Activated naive CD4-positive, alpha-beta T cell treated with anti-CD3 and anti-CD28 coated beads, Interleukin-2, amount 50 U/mL, for 24 hours (primary cell): ENCODE results near the gene INPP5K.
"Not testable (repeated sequence)": the region's sequence is repeated elsewhere in the genome, so short reads cannot be mapped to it uniquely, and the experiment has no call there.

ENCODE experiments used
- H3K27ac Mint-ChIP-seq: one replicate; pipeline ENCODE4 v1.8.0; 2021; ENCODE audit warnings: mild to moderate bottlenecking, mixed read lengths
- H3K27me3 Mint-ChIP-seq: one replicate; pipeline ENCODE4 v1.8.0; 2021; ENCODE audit warnings: mixed read lengths
- H3K36me3 Mint-ChIP-seq: one replicate; pipeline ENCODE4 v1.8.0; 2021; ENCODE audit warnings: mixed read lengths
- H3K4me1 Mint-ChIP-seq: one replicate; pipeline ENCODE4 v1.8.0; 2021; ENCODE audit warnings: mixed read lengths
- H3K4me3 Mint-ChIP-seq: one replicate; pipeline ENCODE4 v1.8.0; 2021; ENCODE audit warnings: mild to moderate bottlenecking, mixed read lengths
- H3K9me3 Mint-ChIP-seq: one replicate; pipeline ENCODE4 v1.8.0; 2021; ENCODE audit warnings: mixed read lengths

The INPP5K gene

DNA sequence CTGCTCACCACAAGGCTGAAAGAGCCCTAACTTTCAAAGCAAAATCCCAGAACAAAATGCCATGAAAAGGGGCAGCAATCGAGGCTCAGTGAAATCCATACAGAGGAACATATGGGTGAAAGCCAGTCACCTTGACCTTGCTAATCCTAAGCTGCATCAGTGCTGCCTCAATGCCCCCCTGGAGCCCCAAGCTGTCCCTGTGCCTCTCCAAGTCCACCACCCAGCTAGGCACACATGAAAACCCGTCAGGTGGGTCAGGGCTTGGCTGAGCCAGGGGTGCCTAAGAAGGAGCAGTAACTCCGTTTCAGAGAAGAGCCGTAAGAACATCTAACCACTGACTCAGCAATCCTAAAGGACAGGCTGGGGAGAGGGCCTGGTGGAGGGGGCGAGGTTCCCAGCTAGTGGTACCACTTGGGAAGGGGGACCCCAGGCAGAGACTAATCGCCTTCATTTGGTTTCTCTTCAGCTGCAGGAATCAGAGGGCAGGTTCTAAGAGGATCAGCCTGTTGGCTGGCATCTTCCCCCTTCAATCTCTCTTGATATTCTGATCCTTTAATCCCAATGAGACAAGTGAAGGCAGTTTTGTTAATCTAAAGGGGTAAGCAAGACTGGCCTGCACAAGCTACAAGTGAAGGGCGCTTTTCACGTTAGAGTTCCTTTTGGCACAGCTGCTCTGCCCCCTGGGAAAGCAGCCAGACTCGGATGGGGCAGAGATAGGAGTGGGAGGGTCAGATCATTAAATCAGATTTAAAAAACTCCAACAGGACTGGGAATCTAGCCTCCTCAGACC is 38.5 kb upstream of the INPP5K start:
- no peak overlapping the region for H3K4me3 Mint-ChIP-seq
- H3K36me3 Mint-ChIP-seq = peaks cover 10% of the 10 kb centered on the region
- peaks cover 22% of the 10 kb centered on the region for H3K4me1 Mint-ChIP-seq
- H3K27me3 Mint-ChIP-seq = no peaks in the 10 kb centered on the region
- no peak overlapping the region for H3K27ac Mint-ChIP-seq
- no peaks in the 10 kb centered on the region for H3K9me3 Mint-ChIP-seq

DNA sequence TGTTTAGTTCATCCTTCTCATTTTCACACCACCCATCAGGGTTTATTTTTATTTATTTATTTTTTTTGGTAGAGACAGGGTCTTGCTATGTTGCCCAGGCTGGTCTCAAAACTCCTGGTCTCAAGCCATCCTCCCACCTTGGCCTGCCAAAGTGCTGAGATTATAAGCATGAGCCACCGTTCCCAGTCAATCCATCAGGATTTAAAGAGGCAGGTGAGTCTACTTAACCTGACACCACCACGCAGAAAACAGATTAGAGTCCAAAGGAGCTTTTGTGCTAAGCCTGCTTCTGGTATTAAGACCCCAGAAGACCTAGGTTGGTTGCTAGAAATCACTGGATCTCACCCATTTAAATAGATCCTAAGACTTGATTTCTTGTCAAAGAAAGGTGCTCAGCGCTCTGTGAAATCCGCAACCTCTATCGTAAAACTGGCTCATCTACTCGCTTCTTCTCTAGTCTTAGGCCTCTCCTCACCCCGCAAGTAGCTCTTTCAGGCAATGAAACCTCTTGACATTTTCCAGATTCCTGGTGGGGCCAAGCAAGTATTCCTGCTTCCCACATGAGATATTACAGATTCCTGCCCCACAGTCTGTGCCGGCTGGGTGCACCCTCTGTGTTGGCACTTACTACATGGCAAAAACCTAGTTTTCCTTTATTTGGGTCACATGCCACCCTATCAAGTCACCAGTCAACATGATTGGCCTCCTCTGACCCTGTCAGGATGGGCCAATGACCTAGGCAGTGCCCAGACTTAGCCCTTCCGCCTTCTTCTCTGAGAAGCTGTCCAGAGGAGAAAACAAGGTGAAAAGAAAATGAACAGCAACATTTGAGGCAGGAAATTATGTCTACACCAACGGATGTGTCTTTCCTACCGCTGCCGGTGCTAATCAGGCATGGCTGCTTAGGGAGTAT is 37.2 kb upstream of the INPP5K start:
- Mint-ChIP-seq H3K27ac (no peak overlapping the region), H3K36me3 (peaks cover 10% of the 10 kb centered on the region), H3K4me3 (no peak overlapping the region), H3K4me1 (peaks cover 9% of the 10 kb centered on the region), H3K9me3 (no peaks in the 10 kb centered on the region), H3K27me3 (no peaks in the 10 kb centered on the region)

DNA sequence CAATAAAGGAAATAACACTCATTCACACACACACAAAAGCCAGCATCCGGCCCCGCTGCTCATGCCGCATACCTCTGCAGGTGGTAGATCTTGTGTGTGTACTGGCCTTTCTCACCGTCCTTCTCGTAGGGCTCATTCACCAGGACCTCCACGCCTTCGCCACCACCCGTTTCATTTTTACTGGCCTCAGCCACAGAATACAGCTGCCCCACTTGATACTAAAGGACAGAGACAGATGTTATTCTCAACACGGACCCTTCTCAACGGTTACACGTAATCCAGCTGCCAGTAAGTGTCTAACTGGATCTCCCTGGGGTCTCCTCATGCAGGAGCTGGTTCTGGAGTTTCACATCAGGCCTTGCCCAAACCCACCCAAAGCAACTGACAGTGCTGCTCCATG is 36.5 kb upstream of the INPP5K start:
- Mint-ChIP-seq H3K9me3 (no peaks in the 10 kb centered on the region), H3K4me3 (no peak overlapping the region), H3K4me1 (peaks cover 9% of the 10 kb centered on the region), H3K36me3 (peaks cover 10% of the 10 kb centered on the region), H3K27me3 (no peaks in the 10 kb centered on the region), H3K27ac (no peak overlapping the region)

DNA sequence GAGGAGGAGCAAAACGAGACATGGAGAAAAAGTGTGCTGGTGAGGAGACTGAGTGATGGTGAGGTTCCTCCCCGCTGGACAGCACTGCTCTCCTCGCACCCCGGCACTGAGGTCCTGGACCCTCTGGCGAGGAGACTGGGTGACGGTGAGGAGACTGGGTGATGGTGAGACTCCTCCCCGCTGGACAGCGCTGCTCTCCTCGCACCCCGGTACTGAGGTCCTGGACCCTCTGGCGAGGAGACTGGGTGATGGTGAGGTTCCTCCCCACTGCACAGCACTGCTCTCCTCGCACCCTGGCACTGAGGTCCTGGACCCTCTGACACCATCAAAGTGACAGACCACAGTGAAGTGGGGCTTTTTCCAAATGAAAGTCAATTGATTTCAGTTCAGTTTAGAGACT is 35.3 kb upstream of the INPP5K start:
- Mint-ChIP-seq H3K27me3 (no peaks in the 10 kb centered on the region), H3K36me3 (peaks cover 10% of the 10 kb centered on the region), H3K4me3 (no peak overlapping the region), H3K27ac (no peak overlapping the region), H3K4me1 (peaks cover 9% of the 10 kb centered on the region), H3K9me3 (no peaks in the 10 kb centered on the region)

DNA sequence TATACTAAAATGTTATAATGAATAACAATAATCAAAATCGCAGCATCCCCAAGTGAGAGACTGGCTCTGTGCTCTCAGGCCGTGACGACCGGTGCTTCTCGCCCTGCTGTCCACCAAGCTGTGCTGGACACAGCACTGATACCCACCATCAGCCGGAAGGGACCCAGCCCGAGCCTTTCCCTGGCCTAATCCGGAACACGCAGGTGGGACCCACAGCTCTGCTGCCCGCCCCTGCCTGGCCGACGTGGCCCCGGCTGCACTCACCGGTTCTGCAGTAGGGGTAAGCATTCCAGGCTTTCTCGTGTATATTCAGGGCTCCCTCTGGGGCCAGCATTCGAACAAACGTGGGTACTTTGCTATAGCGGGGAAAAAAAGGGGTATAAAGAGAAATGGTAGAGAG is 31.6 kb upstream of the INPP5K start:
- peaks cover 10% of the 10 kb centered on the region for H3K36me3 Mint-ChIP-seq

DNA sequence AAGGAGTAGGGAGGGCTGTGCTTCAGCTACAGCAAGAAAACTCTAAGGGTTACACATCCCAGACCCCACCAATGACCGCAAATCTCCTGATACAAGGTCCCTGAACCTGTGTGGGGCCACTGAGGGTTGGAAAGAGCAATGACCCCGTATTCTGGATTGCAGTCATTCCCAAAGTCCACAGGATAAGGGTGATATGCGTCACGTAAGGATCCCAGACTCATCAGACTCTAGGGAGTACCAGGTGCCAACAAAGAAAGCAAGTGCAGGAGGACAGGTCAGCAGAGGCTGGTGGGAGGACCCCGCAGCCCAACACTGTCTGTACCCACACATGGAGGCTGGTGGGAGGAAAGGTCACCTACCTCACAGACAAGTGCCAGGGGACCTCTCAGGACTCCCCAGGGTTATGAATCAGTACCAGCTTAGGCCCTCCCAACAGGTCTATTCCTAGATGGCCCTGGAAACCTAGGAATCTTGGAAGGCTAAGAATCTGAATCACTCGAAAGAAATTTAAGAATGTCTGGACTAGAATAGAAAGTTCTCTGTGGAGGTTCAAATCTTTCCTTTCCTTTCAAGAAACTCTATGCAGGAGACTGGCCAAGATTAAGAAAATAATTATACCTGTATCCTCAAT is 30.0 kb upstream of the INPP5K start:
- Mint-ChIP-seq H3K27me3 (no peaks in the 10 kb centered on the region), H3K4me1 (no peaks in the 10 kb centered on the region), H3K36me3 (peaks cover 9% of the 10 kb centered on the region), H3K4me3 (no peak overlapping the region), H3K9me3 (no peaks in the 10 kb centered on the region), H3K27ac (no peak overlapping the region)

More for the DNA sequence above, 31.6 kb upstream of the INPP5K start:
- no peak overlapping the region for H3K27ac Mint-ChIP-seq
- H3K9me3 Mint-ChIP-seq = no peaks in the 10 kb centered on the region
- no peaks in the 10 kb centered on the region for H3K27me3 Mint-ChIP-seq
- H3K4me3 Mint-ChIP-seq = no peak overlapping the region
- no peaks in the 10 kb centered on the region for H3K4me1 Mint-ChIP-seq

DNA sequence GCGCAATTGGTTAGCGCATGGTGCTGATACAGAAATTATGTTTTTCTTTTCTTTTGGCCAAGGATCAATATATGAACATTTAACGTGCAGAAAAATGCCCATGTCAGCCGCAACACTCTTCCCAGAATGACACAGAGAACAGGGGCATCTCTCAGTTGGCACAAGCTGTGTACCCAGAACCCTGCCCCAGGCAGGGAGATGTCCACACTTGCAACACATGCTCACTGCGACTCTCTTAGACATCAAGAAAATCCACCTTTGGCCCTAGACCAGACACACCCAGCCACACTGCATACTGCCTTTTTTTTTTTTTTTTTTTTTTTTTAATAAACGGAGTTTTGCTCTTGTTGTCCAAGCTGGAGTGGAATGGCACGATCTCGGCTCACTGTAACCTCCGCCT is 29.2 kb upstream of the INPP5K start:
- Mint-ChIP-seq H3K4me1 (no peaks in the 10 kb centered on the region), H3K27ac (no peak overlapping the region), H3K9me3 (no peaks in the 10 kb centered on the region), H3K27me3 (no peaks in the 10 kb centered on the region), H3K4me3 (no peak overlapping the region), H3K36me3 (peaks cover 9% of the 10 kb centered on the region)

DNA sequence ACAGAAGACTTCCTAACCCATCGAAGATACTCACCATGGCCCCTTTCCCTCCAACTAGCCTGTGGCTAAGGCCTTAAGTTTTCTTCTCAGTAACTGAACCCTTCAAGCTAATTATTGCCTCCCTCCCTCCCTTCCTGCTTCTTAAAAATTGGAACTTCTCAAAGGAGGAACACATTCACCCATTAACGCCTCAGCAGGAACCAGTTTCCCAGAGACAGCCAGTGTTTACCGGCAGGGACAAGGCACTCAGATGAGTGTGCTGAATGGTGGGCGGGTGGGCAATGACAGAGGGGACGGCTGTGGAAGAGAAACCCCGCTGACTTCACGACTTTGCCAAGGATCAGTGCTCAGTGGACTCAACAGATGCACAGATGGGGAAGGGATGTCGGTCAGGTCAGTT is 25.9 kb upstream of the INPP5K start:
- H3K27me3 Mint-ChIP-seq = no peaks in the 10 kb centered on the region
- no peak overlapping the region for H3K4me3 Mint-ChIP-seq
- no peak overlapping the region for H3K27ac Mint-ChIP-seq
- no peaks in the 10 kb centered on the region for H3K4me1 Mint-ChIP-seq
- no peaks in the 10 kb centered on the region for H3K9me3 Mint-ChIP-seq
- H3K36me3 Mint-ChIP-seq = peaks cover 10% of the 10 kb centered on the region

DNA sequence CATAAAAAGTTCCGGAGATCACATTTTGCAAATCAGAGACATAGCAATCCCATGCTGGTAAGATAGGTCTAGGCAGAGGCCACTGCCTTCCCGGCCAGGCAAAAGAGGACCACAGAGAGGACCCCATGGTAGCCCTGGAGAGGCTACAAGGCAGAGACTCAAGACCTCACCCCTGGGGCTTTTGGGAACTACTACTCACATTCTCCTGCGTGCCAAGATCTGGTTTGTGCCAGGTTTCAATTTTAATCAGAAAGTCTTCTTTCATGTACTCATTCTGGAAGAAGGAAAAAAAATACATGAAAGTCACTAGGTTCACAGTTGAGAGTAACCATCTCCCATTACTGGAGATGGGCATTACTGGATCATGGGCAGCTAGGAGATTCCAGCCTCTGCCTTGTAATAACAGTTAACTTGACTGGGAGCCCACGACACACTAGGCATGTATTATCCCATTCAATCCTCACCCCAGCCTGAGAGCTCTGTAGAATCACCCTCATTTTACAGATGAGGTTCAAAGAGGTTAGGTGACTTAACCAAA is 25.0 kb upstream of the INPP5K start:
- Mint-ChIP-seq H3K4me3 (no peak overlapping the region), H3K36me3 (peaks cover 10% of the 10 kb centered on the region), H3K27ac (no peak overlapping the region), H3K9me3 (no peaks in the 10 kb centered on the region), H3K4me1 (no peaks in the 10 kb centered on the region), H3K27me3 (no peaks in the 10 kb centered on the region)

DNA sequence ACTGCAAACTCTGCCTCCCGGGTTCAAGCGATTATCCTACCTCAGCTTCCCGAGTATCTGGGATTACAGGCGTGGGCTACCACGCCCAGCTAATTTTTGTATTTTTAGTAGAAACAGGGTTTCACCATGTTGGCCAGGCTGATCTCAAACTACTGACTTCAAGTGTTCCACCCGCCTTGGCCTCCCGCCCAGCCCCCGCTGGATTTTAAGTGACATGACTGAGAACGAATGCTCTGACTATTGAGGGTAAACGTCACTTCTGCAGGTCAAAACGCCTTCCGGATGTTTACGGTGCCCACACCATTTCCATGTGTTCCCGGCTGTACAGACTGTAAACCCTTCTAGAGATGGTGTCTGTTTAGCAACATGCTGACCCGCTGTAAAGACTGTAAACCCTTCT is 23.4 kb upstream of the INPP5K start:
- H3K27ac Mint-ChIP-seq = no peak overlapping the region
- H3K4me1 Mint-ChIP-seq = no peaks in the 10 kb centered on the region
- no peaks in the 10 kb centered on the region for H3K9me3 Mint-ChIP-seq
- no peak overlapping the region for H3K4me3 Mint-ChIP-seq
- no peaks in the 10 kb centered on the region for H3K27me3 Mint-ChIP-seq
- peaks cover 14% of the 10 kb centered on the region for H3K36me3 Mint-ChIP-seq

DNA sequence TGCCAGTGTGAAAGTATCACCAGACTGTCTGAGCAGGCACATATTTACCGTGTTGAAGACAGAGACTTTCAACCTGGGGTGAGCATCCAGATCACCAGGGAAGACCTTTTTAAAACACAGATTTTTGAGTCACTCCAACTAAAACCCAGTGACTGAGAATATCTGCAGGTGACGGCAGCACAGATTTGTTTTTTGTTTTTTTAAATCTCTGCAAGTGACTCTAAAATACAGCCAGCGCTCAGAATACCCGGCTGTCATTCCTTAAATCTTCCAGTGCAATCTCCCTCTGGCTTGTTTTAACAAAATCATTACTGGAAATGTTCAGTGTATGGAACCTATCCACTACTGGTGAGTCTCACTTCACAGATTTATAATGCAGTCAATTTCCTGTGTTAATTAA is 19.3 kb upstream of the INPP5K start:
- H3K9me3 Mint-ChIP-seq = no peaks in the 10 kb centered on the region
- H3K36me3 Mint-ChIP-seq = peaks cover 8% of the 10 kb centered on the region
- no peak overlapping the region for H3K27ac Mint-ChIP-seq
- H3K4me1 Mint-ChIP-seq = peaks cover 10% of the 10 kb centered on the region
- no peak overlapping the region for H3K4me3 Mint-ChIP-seq
- H3K27me3 Mint-ChIP-seq = no peaks in the 10 kb centered on the region

DNA sequence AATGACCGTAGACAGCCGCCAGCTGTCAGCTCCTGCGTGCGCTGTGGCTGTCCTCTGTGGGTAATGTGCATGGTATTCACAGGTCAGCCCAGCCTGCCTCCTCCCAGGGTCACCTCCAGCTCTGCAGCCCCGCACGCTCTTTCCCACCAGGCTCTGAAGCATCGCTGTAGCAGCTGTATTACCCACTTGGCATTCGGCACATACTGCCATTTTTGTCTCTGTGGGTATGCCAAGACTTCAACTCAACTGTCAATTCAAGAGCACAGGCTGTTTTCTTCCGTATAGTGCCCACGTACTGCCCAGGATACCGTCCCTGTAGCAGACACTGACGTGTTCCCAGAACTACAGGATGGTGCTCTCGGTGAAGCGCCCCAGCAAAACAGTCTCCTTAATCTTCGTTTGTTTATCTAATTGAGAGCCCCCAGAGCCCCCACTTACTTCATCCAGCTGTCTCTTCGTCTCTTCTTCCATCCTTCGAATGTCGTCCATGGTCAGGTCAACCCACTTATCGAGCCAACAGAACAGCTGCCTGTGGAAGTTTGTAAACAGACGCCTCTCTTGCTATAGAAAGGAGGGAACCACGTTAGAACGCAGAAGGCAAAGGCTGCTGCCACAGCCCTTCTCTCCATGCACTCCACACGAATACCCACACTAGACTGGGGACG is 17.4 kb upstream of the INPP5K start:
- Mint-ChIP-seq H3K4me3 (no peak overlapping the region), H3K9me3 (no peaks in the 10 kb centered on the region), H3K27ac (no peak overlapping the region), H3K4me1 (peaks cover 10% of the 10 kb centered on the region), H3K36me3 (peaks cover 3% of the 10 kb centered on the region), H3K27me3 (no peaks in the 10 kb centered on the region)

DNA sequence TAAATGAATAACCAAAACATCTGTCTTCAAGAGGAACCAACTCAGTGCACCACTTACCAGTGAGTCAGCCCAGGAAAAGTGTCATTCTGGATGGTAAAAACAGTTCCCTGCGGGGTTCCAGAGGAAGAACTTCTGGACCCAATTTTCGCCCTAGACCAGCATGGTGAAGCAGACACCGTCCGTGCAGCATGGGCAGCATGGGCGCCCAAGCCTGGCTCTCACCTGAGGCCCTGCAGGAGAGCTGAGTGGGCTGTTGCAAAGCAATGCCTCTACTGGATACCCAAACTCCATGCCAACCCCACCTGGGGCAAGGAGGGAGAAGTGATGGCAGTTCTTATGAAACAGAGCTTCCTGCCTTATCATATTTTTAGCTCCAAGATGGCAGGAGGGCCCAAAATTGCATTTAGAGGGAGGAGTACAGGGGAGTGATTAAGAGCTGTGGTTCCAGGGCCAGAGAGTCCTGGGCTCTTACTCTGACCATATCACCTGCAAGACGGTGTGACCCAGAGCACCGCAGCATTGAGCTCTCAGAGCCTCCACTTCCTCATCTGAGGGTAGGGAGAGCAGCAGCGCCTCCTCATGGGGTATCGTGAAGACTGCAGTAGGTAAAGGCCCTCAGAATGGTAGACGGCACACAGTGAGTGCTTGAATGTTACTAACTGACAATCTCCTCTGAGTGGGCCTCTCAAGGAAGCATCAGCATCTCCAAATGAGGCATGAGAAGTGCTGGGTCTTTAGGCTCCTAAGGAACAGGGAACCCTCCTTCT is 16.6 kb upstream of the INPP5K start:
- Mint-ChIP-seq H3K36me3 (peaks cover 3% of the 10 kb centered on the region), H3K4me1 (peaks cover 10% of the 10 kb centered on the region), H3K4me3 (no peak overlapping the region), H3K9me3 (no peaks in the 10 kb centered on the region), H3K27me3 (no peaks in the 10 kb centered on the region), H3K27ac (no peak overlapping the region)

DNA sequence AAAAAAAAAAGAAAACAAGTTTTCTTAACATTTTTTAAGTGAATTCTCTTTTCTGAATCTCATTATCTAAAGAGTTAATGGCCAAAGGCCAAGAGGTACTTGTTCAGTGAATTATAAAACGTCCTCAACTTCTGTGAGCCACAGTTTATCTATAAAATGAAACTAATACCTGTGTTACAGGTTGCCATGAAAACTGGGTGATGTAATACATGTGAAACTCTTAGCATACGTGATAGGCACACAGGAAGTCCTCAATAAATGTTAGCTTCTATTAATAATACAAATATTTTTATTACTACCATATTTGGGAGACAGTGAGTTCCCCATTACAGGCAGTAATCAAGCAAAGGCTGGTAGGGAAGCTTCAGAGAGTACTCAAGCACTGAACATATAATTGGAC is 13.5 kb upstream of the INPP5K start:
- Mint-ChIP-seq H3K4me3 (no peak overlapping the region), H3K36me3 (no peaks in the 10 kb centered on the region), H3K4me1 (peaks cover 21% of the 10 kb centered on the region), H3K27me3 (no peaks in the 10 kb centered on the region), H3K27ac (peak overlapping the region; percentile 27), H3K9me3 (no peaks in the 10 kb centered on the region)

DNA sequence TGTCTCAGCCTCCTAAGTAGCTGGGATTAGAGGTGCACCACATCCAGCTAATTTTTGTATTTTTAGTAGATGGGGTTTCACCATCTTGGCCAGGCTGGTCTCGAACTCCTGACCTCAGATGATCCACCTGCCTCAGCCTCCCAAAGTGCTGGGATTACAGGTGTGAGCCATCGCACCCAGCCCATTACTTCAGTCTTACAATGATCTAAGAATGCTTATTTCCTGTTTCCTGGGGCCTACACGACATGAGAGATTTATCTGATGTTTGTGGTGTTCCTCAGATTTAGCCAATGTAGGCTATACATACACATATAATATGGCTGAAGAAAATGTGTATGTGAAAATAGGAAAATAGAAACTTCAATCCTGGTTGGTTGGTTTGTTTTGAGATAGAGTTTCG is 10.5 kb upstream of the INPP5K start:
- H3K4me3 Mint-ChIP-seq, H3K27ac Mint-ChIP-seq, H3K9me3 Mint-ChIP-seq, H3K27me3 Mint-ChIP-seq, H3K36me3 Mint-ChIP-seq: not testable (repeated sequence)
- H3K4me1 Mint-ChIP-seq = peaks cover 12% of the 10 kb centered on the region
